Measurements from ENCODE around the gene TSC22D2.
"Not testable (repeated sequence)": the region's sequence is repeated elsewhere in the genome, so short reads cannot be mapped to it uniquely, and the experiment has no call there.

Gene TSC22D2

GRCh38 chr3:150484410-150484809 is 76.3 kb downstream of the TSC22D2 start:
- Mint-ChIP-seq H3K36me3 (peaks cover 9% of the 10 kb centered on the region), H3K9me3 (peaks cover 17% of the 10 kb centered on the region), H3K4me1 (no peaks in the 10 kb centered on the region), H3K4me3 (no peak overlapping the region), H3K27ac (no peak overlapping the region), H3K27me3 (no peaks in the 10 kb centered on the region)
- no peak for DNase-seq (ENCODE audit: low spot score in 2 of 2)
- ATAC-seq (ENCODE audit: low read depth) = no peak

GRCh38 chr3:150488867-150489266 is 80.8 kb downstream of the TSC22D2 start:
- no peak overlapping the region for H3K4me3 Mint-ChIP-seq
- ATAC-seq (ENCODE audit: low read depth) (no peak), DNase-seq (ENCODE audit: low spot score in 2 of 2) (no peak)
- peaks cover 12% of the 10 kb centered on the region for H3K9me3 Mint-ChIP-seq
- no peak overlapping the region for H3K27ac Mint-ChIP-seq
- no peaks in the 10 kb centered on the region for H3K4me1 Mint-ChIP-seq
- peaks cover 7% of the 10 kb centered on the region for H3K36me3 Mint-ChIP-seq
- H3K27me3 Mint-ChIP-seq = no peaks in the 10 kb centered on the region

- ATAC-seq (ENCODE audit: low read depth) (no peak), DNase-seq (ENCODE audit: low spot score in 2 of 2) (no peak)
- Mint-ChIP-seq H3K27ac (no peak overlapping the region), H3K4me1 (no peaks in the 10 kb centered on the region), H3K4me3 (no peak overlapping the region), H3K36me3 (peaks cover 3% of the 10 kb centered on the region), H3K27me3 (no peaks in the 10 kb centered on the region), H3K9me3 (peaks cover 7% of the 10 kb centered on the region)
Observed at GRCh38 chr3:150490277-150490986, 82.3 kb downstream of the TSC22D2 start.

GRCh38 chr3:150494411-150494977 is 86.4 kb downstream of the TSC22D2 start:
- Mint-ChIP-seq H3K36me3 (no peaks in the 10 kb centered on the region), H3K4me1 (no peaks in the 10 kb centered on the region), H3K4me3 (no peak overlapping the region), H3K27me3 (no peaks in the 10 kb centered on the region), H3K27ac (no peak overlapping the region), H3K9me3 (no peaks in the 10 kb centered on the region)
- DNase-seq (ENCODE audit: low spot score in 2 of 2) = no peak
- no peak for ATAC-seq (ENCODE audit: low read depth)

GRCh38 chr3:150495149-150495548 is 87.1 kb downstream of the TSC22D2 start:
- peak; percentile 27 for ATAC-seq (ENCODE audit: low read depth)
- no peak for DNase-seq (ENCODE audit: low spot score in 2 of 2)
- H3K9me3 Mint-ChIP-seq = no peaks in the 10 kb centered on the region
- no peak overlapping the region for H3K27ac Mint-ChIP-seq
- H3K4me1 Mint-ChIP-seq = no peaks in the 10 kb centered on the region
- H3K27me3 Mint-ChIP-seq = no peaks in the 10 kb centered on the region
- H3K36me3 Mint-ChIP-seq = no peaks in the 10 kb centered on the region
- H3K4me3 Mint-ChIP-seq = no peak overlapping the region

- Mint-ChIP-seq H3K4me3 (no peak overlapping the region), H3K4me1 (no peaks in the 10 kb centered on the region), H3K27me3 (no peaks in the 10 kb centered on the region), H3K27ac (no peak overlapping the region), H3K36me3 (no peaks in the 10 kb centered on the region), H3K9me3 (peaks cover under 1% of the 10 kb centered on the region)
- DNase-seq (ENCODE audit: low spot score in 2 of 2) (peak in 1 of 2 donors; percentile 30), ATAC-seq (ENCODE audit: low read depth) (peak; percentile 57)
Observed at GRCh38 chr3:150495563-150496168, 87.6 kb downstream of the TSC22D2 start.

- ATAC-seq (ENCODE audit: low read depth) (no peak), DNase-seq (ENCODE audit: low spot score in 2 of 2) (no peak)
- Mint-ChIP-seq H3K4me1 (no peaks in the 10 kb centered on the region), H3K27ac (no peak overlapping the region), H3K36me3 (peaks cover 7% of the 10 kb centered on the region), H3K9me3 (peaks cover 9% of the 10 kb centered on the region), H3K27me3 (peaks cover 4% of the 10 kb centered on the region), H3K4me3 (no peak overlapping the region)
Observed at GRCh38 chr3:150497956-150498355, 89.9 kb downstream of the TSC22D2 start.

- not testable (repeated sequence) for ATAC-seq (ENCODE audit: low read depth); H3K27ac Mint-ChIP-seq; DNase-seq (ENCODE audit: low spot score in 2 of 2); H3K36me3 Mint-ChIP-seq; H3K4me3 Mint-ChIP-seq; H3K9me3 Mint-ChIP-seq; H3K4me1 Mint-ChIP-seq
- peaks cover 14% of the 10 kb centered on the region for H3K27me3 Mint-ChIP-seq
Observed at GRCh38 chr3:150500960-150501359, 92.9 kb downstream of the TSC22D2 start.

- Mint-ChIP-seq H3K27ac (no peak overlapping the region), H3K4me1 (no peaks in the 10 kb centered on the region), H3K4me3 (no peak overlapping the region), H3K9me3 (peaks cover 16% of the 10 kb centered on the region), H3K36me3 (peaks cover 11% of the 10 kb centered on the region), H3K27me3 (peaks cover 23% of the 10 kb centered on the region)
- no peak for DNase-seq (ENCODE audit: low spot score in 2 of 2)
- no peak for ATAC-seq (ENCODE audit: low read depth)
Observed at GRCh38 chr3:150503402-150504099, 95.5 kb downstream of the TSC22D2 start.

- Mint-ChIP-seq H3K27me3 (peaks cover 23% of the 10 kb centered on the region), H3K4me3 (no peak overlapping the region), H3K9me3 (peaks cover 16% of the 10 kb centered on the region), H3K27ac (no peak overlapping the region), H3K4me1 (no peaks in the 10 kb centered on the region), H3K36me3 (peaks cover 11% of the 10 kb centered on the region)
- DNase-seq (ENCODE audit: low spot score in 2 of 2) = no peak
- ATAC-seq (ENCODE audit: low read depth) = no peak
Observed at GRCh38 chr3:150504483-150504882, 96.4 kb downstream of the TSC22D2 start.

GRCh38 chr3:150508401-150508800 is 100.3 kb downstream of the TSC22D2 start:
- Mint-ChIP-seq H3K27ac (no peak overlapping the region), H3K27me3 (peaks cover 22% of the 10 kb centered on the region), H3K4me3 (no peak overlapping the region), H3K9me3 (peaks cover 7% of the 10 kb centered on the region), H3K4me1 (no peaks in the 10 kb centered on the region), H3K36me3 (peaks cover 4% of the 10 kb centered on the region)
- ATAC-seq (ENCODE audit: low read depth) (no peak), DNase-seq (ENCODE audit: low spot score in 2 of 2) (no peak)

GRCh38 chr3:150509780-150510179 is 101.7 kb downstream of the TSC22D2 start:
- H3K27me3 Mint-ChIP-seq = peaks cover 16% of the 10 kb centered on the region
- peaks cover 4% of the 10 kb centered on the region for H3K36me3 Mint-ChIP-seq
- ATAC-seq (ENCODE audit: low read depth) (no peak), DNase-seq (ENCODE audit: low spot score in 2 of 2) (no peak)
- H3K4me1 Mint-ChIP-seq = no peaks in the 10 kb centered on the region
- no peak overlapping the region for H3K27ac Mint-ChIP-seq
- no peak overlapping the region for H3K4me3 Mint-ChIP-seq
- H3K9me3 Mint-ChIP-seq = peaks cover 7% of the 10 kb centered on the region

GRCh38 chr3:150511122-150511821 is 103.2 kb downstream of the TSC22D2 start:
- peaks cover 16% of the 10 kb centered on the region for H3K27me3 Mint-ChIP-seq
- peaks cover 7% of the 10 kb centered on the region for H3K9me3 Mint-ChIP-seq
- H3K27ac Mint-ChIP-seq = no peak overlapping the region
- H3K36me3 Mint-ChIP-seq = peaks cover 4% of the 10 kb centered on the region
- no peak overlapping the region for H3K4me3 Mint-ChIP-seq
- no peaks in the 10 kb centered on the region for H3K4me1 Mint-ChIP-seq
- ATAC-seq (ENCODE audit: low read depth) (no peak), DNase-seq (ENCODE audit: low spot score in 2 of 2) (no peak)

- ATAC-seq (ENCODE audit: low read depth) (no peak), DNase-seq (ENCODE audit: low spot score in 2 of 2) (no peak)
- Mint-ChIP-seq H3K27ac (no peak overlapping the region), H3K4me3 (no peak overlapping the region), H3K27me3 (peaks cover 5% of the 10 kb centered on the region), H3K9me3 (peaks cover 3% of the 10 kb centered on the region), H3K4me1 (no peaks in the 10 kb centered on the region), H3K36me3 (peaks cover 2% of the 10 kb centered on the region)
Observed at GRCh38 chr3:150515210-150515609, 107.1 kb downstream of the TSC22D2 start.
